GM12865 (cell line): ENCODE data around the gene MS4A3.

Experiments used
- DNase-seq: peaks from one replicate; pipeline ENCODE4 v3.0.0; 2010; ENCODE audit warnings: low read depth
- H3K4me3 ChIP-seq: 2 replicates; pipeline ENCODE4 v1.5.1; 2011; ENCODE audit warnings: mild to moderate bottlenecking, low read depth, low read length, control low read depth
- CTCF ChIP-seq: IDR thresholded peaks from 2 replicates; pipeline ENCODE4 v1.5.1; 2011; ENCODE audit warnings: low read length, control low read depth, low read depth, inconsistent platforms; ENCODE audit not compliant: insufficient read depth; ENCODE audit errors: missing control alignments

MS4A3 gene

GRCh38 chr11:60077981-60078380, 21.5 kb downstream of the MS4A3 start:
- DNase-seq: no peak
- no peak for TF ChIP-seq CTCF
- H3K4me3 ChIP-seq: no peak overlapping the region

- TF ChIP-seq CTCF: no peak
- DNase-seq: no peak
Observed at GRCh38 chr11:60078745-60079144, 22.3 kb downstream of the MS4A3 start.

GRCh38 chr11:60080535-60080934, 24.1 kb downstream of the MS4A3 start:
- no peak for TF ChIP-seq CTCF
- no peak overlapping the region for H3K4me3 ChIP-seq
- no peak for DNase-seq

More at GRCh38 chr11:60078745-60079144, 22.3 kb downstream of the MS4A3 start:
- H3K4me3 ChIP-seq: no peak overlapping the region

- TF ChIP-seq CTCF: no peak
- DNase-seq: no peak
- H3K4me3 ChIP-seq: no peak overlapping the region
Observed at GRCh38 chr11:60084631-60085273, 28.3 kb downstream of the MS4A3 start.

GRCh38 chr11:60085909-60086308, 29.4 kb downstream of the MS4A3 start:
- H3K4me3 ChIP-seq: no peak overlapping the region
- DNase-seq: no peak
- TF ChIP-seq CTCF: no peak

- TF ChIP-seq CTCF: no peak
Observed at GRCh38 chr11:60087239-60087638, 30.8 kb downstream of the MS4A3 start.

GRCh38 chr11:60088364-60088763, 31.9 kb downstream of the MS4A3 start, which contains the start of gene MS4A2:
TSS of gene MS4A2 (plus strand) at chr11:60088664. CDS start at chr11:60088766, 102 bp downstream.
- H3K4me3 ChIP-seq: no peak within 1 kb of the TSS
- no peak for DNase-seq
- no peak for TF ChIP-seq CTCF

More at GRCh38 chr11:60087239-60087638, 30.8 kb downstream of the MS4A3 start:
- H3K4me3 ChIP-seq: no peak overlapping the region
- no peak for DNase-seq
